H1 (cell line): ENCODE measurements around the gene HIVEP2. TPM values are rescaled to one million over a fixed set of nuclear protein-coding genes. Genes with fewer than 3 reads are reported as not detected.

Experiments
- CBX5 ChIP-seq: fragments of 300-800, 300-1000 bp; sonication (generic); IDR thresholded peaks from 2 replicates; pipeline ENCODE4 v1.7.1; 2016; ENCODE audit warnings: antibody characterized with exemption, low read length, low read depth
- CEBPB ChIP-seq: IDR thresholded peaks from 2 replicates; pipeline ENCODE4 v1.6.1; 2012; ENCODE audit warnings: low read depth, low read length
- CHD2 ChIP-seq: IDR thresholded peaks from 2 replicates; pipeline ENCODE4 v1.6.1; 2012; ENCODE audit warnings: low read length, improper control_type of control experiment
- E2F6 ChIP-seq: IDR thresholded peaks from 2 replicates; pipeline ENCODE4 v1.6.1; 2012; ENCODE audit warnings: inconsistent platforms
- GABPA ChIP-seq: IDR thresholded peaks from 2 replicates; pipeline ENCODE4 v1.6.1; 2011; ENCODE audit warnings: mild to moderate bottlenecking, low read length, moderate library complexity, borderline replicate concordance; ENCODE audit not compliant: insufficient read depth
- KDM5A ChIP-seq: fragments of 200-600 bp; IDR thresholded peaks from 2 replicates; pipeline ENCODE4 v1.7.1; 2012; ENCODE audit warnings: mild to moderate bottlenecking, low read length, inconsistent platforms, mixed read lengths
- MAX ChIP-seq: IDR thresholded peaks from 2 replicates; pipeline ENCODE4 v1.6.1; 2012; ENCODE audit warnings: inconsistent platforms
- NRF1 ChIP-seq: IDR thresholded peaks from 2 replicates; pipeline ENCODE4 v1.6.1; 2011; ENCODE audit warnings: mild to moderate bottlenecking, low read depth, low read length, improper control_type of control experiment
- POLR2A ChIP-seq, 2 experiments: IDR thresholded peaks; 1 replicate in 1 of 2; 2 replicates in 1 of 2; pipeline ENCODE4 v1.6.1; 2011; ENCODE audit warnings: low read depth in 2 of 2, low read length in 2 of 2, mild to moderate bottlenecking in 2 of 2; ENCODE audit errors: control extremely low read depth in 1 of 2
- SIN3A ChIP-seq, 2 experiments: IDR thresholded peaks in 1 of 2; conservative IDR thresholded peaks in 1 of 2; 2 replicates each; pipeline ENCODE4 v1.6.1; 2011 to 2012; ENCODE audit warnings: low read length in 2 of 2, improper control_type of control experiment in 1 of 2, low read depth in 1 of 2, mild to moderate bottlenecking in 1 of 2
- SUZ12 ChIP-seq: fragments of 200-600 bp; sonication (generic); IDR thresholded peaks from 2 replicates; pipeline ENCODE4 v1.6.1; 2012; ENCODE audit warnings: mild to moderate bottlenecking, inconsistent platforms, low read length, moderate library complexity, mixed read lengths
- TAF1 ChIP-seq: IDR thresholded peaks from 2 replicates; pipeline ENCODE4 v1.6.1; 2011; ENCODE audit warnings: mild to moderate bottlenecking, low read depth, low read length
- TAF7 ChIP-seq: optimal IDR thresholded peaks from 2 replicates; pipeline ENCODE3; 2011; ENCODE audit warnings: low read depth, mild to moderate bottlenecking, inconsistent platforms, low read length, moderate library complexity, borderline replicate concordance
- TBP ChIP-seq: IDR thresholded peaks from 2 replicates; pipeline ENCODE4 v1.6.1; 2011; ENCODE audit warnings: low read depth, low read length, improper control_type of control experiment
- TCF12 ChIP-seq: IDR thresholded peaks from 2 replicates; pipeline ENCODE4 v1.6.1; 2011; ENCODE audit warnings: low read depth, mild to moderate bottlenecking, low read length
- polyA plus RNA-seq, 7 experiments: library from polyadenylated mRNA; depleted of rRNA in 3 of 7; stranded (reverse) in 5 of 7; unstranded in 2 of 7; fragments of >200 nt in 5 of 7; fragments of 200-250 nt in 2 of 7; gene quantifications; 1 replicate in 5 of 7; 2 replicates in 1 of 7; 4 replicates in 1 of 7; pipeline versions ENCODE4 v1.2.1 to v1.2.3, GENCODE V29; 2011 to 2013; ENCODE audit warnings: missing spikeins in 2 of 7, mixed read lengths in 2 of 7
- total RNA-seq: library from RNA; stranded (reverse); fragmentation: NEBNext Ultra II Directional; extraction: Animal tissue kit (Norgen Biotek cat#: 25700); gene quantifications from 2 replicates; pipeline ENCODE4 v1.2.1, GENCODE V29; 2021

Gene HIVEP2
- total and polyA plus RNA-seq, 2 of the 8 experiments (the other 6 are each of a cell fraction or from before 2014, with no cell fraction given), result 2.2 to 6.1 TPM

GRCh38 chr6:142946924-142947713 lies 2.1 kb upstream of the HIVEP2 start (continued):
- TF ChIP-seq NRF1, result no peak
- no peak for TF ChIP-seq KDM5A
- TF ChIP-seq TCF12, result no peak
- peak in 1 of 2 experiments; percentile 38; a peak in 2 of 4 replicates for TF ChIP-seq SIN3A (conservative IDR thresholded peaks at IDR 0.05 in 1 of 2, IDR thresholded peaks at IDR 0.05 in 1 of 2; ENCODE audit: low read depth in 1 of 2, low read length in 2 of 2)
- TF ChIP-seq TAF7, result peak; percentile 27
- TF ChIP-seq TBP, result peak; percentile 15; the same call in 1 of the 2 replicates
- TF ChIP-seq SUZ12, result peak; percentile 8; the same call in 1 of the 2 replicates
- no peak for TF ChIP-seq GABPA
- TF ChIP-seq CEBPB, result no peak
- TF ChIP-seq E2F6, result no peak
- TF ChIP-seq POLR2A (IDR thresholded peaks at IDR 0.05; ENCODE audit: control extremely low read depth in 1 of 2, low read depth in 2 of 2, low read length in 2 of 2), result peak in 1 of 2 experiments; percentile 44; a peak in 1 of 3 replicates
- TF ChIP-seq TAF1, result peak; percentile 71
- no peak for TF ChIP-seq CHD2
- TF ChIP-seq CBX5, result no peak
- TF ChIP-seq MAX, result peak; percentile 23
